Retinal pigment epithelial cell (primary cell): ENCODE data around the gene SLC19A2.

Source experiments
- DNase-seq: peaks from one replicate; pipeline ENCODE4 v3.0.0-alpha.2; 2010; ENCODE audit warnings: low read depth
- H3K4me3 ChIP-seq: 2 replicates; pipeline ENCODE4 v1.5.1; 2011; ENCODE audit warnings: mild to moderate bottlenecking, low read length, control low read depth, moderate library complexity
- TF ChIP-seq, protein P1 (sequence below): conservative IDR thresholded peaks from 2 replicates; pipeline ENCODE4 v1.5.1; 2011; ENCODE audit warnings: low read depth, low read length, control low read depth, inconsistent platforms

The SLC19A2 gene

DNA sequence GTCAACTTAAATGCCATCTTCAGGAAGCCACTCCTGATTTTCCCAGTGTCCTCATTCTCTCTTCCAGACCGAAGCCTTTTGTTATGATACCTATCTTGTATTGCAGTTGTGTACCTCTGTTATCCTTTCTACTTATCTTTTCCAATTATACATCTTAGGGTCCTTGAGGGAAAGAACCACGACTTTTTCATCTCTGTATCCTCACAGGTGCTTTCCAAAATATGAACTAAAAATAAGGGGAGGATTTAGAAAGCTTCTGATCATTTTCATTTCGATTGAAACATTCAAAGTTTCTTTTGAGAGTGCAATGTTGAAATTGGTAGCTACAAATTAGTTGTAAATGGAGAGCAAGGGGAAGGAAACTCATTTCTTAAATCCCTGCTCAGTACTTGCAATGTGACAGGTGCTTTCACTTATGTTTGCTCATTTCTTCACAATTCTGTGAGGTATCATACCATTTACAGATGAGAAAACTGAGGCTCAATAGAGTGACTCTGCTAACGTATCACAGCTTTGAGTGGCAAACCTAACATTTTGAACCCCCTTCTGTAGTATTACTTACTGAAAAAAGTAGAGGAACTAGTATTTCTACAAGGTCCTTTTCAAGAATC, 24.2 kb downstream of the SLC19A2 start:
- no peak for DNase-seq

DNA sequence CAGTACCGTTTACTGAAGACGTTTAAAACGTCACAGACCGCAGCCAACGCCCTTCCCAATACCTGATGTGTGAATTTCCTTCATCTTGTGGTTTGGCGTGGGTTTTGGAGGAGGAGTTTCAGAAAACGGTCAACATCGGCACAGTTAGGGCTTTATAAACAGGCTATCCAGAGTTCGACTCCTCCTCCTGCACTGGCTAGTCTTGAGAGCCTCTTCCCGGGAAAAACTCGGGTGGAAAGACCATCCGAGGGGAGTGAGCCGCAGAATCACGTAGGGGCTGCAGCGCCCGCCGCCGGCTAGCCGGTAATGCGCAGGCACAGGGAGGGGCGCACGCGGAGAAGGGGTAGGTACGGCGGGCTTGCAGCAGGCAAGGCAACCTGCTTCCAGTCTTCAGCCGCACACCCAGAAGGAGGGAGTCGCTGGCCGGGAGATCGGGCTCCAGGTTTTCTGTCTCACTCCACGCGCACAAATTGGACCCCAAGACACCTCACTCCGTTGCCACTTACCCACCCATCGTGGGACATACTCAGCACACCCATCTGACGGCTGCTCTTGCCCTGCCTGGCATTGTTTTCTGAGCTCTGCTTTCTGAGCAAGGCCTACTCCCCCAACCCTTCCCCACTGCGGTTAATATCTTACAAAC, 25.4 kb downstream of the SLC19A2 start:
- DNase-seq = no peak
- H3K4me3 ChIP-seq = peak overlapping the region; percentile 51
- TF ChIP-seq, protein P1, sequence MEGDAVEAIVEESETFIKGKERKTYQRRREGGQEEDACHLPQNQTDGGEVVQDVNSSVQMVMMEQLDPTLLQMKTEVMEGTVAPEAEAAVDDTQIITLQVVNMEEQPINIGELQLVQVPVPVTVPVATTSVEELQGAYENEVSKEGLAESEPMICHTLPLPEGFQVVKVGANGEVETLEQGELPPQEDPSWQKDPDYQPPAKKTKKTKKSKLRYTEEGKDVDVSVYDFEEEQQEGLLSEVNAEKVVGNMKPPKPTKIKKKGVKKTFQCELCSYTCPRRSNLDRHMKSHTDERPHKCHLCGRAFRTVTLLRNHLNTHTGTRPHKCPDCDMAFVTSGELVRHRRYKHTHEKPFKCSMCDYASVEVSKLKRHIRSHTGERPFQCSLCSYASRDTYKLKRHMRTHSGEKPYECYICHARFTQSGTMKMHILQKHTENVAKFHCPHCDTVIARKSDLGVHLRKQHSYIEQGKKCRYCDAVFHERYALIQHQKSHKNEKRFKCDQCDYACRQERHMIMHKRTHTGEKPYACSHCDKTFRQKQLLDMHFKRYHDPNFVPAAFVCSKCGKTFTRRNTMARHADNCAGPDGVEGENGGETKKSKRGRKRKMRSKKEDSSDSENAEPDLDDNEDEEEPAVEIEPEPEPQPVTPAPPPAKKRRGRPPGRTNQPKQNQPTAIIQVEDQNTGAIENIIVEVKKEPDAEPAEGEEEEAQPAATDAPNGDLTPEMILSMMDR = no peak

More for the DNA sequence above, 24.2 kb downstream of the SLC19A2 start:
- TF ChIP-seq, protein P1 = no peak
- no peak overlapping the region for H3K4me3 ChIP-seq

DNA sequence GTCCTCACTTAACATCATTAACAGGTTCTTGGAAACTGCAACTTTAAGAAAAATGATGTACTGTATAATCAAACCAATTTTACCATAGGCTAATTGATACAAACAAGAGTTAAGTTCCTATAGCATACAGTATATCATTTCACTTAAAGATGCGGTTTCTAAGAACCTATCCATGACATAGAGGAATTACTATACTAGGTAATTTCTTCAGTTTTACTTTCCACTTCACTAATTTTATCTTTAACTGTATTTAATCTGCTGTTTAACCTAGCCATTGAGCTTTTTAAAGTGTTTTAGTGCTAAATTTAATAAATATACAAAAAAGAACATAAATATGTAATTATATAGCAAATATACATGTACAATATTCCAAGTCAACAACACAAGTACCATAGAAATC, 28.3 kb downstream of the SLC19A2 start:
- no peak for DNase-seq
- TF ChIP-seq, protein P1 = no peak
- no peak overlapping the region for H3K4me3 ChIP-seq

DNA sequence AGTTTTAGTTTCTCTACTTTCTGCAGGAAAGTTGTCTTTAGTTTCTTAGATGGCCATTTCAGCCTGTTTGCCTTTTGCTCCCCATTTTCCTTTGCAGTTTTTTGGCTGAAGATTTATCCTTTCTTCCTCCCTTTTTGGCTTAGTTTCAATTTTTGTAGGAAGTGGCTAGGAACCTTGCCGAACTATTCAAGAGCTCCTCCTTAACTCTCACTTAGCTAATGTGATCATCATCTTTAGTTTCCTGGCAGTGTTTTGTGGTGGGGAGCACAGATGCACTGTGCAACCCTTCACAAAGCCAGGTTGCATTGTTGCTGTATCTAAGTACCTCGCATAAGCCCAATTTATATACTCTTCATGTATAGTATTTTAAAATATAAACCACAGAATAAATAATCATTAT, 29.7 kb downstream of the SLC19A2 start:
- TF ChIP-seq, protein P1 = no peak
- DNase-seq = no peak
- H3K4me3 ChIP-seq = no peak overlapping the region

DNA sequence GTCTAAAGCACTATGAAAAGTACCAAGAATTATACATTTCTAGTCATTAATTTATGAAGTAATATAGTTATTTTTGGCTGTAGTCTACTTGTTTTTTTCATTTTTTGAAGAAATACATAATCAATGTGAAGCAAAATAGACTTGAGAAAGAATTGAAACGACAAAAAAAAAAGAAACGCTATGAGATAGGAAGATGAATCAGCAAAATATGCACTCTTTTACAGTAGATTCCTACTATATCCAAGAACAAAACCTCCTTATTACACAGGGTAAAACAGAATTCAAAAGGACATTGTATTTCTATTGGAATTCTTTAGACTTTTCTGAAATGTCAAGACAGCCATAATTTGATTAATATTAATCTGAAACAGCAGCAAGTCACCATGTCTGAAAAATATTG, 32.8 kb downstream of the SLC19A2 start:
- DNase-seq = no peak
- TF ChIP-seq, protein P1 = no peak
- H3K4me3 ChIP-seq = no peak overlapping the region

DNA sequence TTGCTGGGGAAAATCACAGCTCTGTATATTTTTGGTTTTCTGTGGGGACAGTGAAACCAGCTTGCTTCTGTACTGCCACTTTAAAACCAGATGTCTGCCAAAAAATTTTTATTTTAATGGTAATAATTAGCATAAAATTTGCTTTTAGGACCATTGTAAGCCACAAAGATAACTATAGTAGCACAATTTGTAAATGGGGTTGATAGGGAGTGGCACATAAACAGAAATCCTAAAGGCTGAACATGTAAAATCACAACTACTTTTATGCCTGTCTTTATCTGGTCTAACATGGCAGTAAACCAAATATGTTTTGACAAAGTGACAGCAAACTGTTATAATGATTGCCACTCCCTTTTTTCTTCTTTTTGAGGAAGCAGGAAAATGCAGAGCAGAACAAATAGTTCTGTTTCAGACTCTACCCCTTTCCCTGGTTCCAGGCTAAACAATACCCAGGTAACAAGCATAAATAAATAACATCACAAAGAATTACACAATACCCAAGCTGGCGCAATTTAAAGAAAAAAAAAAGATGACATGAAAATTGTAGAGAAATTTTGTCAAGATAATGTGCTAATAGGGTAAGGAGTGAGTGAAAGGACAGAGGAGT, 34.4 kb downstream of the SLC19A2 start:
- no peak for DNase-seq
- TF ChIP-seq, protein P1 = no peak

DNA sequence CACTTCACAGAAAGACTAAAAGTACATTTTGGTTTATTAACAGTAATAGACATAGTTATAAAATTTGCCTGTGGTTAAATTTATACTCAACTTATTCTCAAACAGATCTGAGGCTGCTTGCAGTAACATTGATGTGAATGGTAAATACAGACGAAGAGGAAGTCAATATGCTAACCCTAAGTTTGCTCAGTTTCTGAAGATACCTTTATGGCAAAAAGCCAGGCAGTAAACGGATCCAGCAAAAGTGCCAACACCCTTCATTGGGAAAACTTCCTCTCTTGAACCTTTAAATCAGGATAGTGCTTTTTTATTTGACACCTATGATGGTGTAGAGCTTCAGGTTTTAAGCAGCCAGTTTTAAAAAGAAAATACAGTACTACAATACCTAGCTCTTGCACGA, 41.8 kb downstream of the SLC19A2 start:
- no peak overlapping the region for H3K4me3 ChIP-seq
- TF ChIP-seq, protein P1 = no peak
- DNase-seq = no peak

More for the DNA sequence above, 34.4 kb downstream of the SLC19A2 start:
- no peak overlapping the region for H3K4me3 ChIP-seq
